Measurements from ENCODE around the gene ZBTB7B.

DNA sequence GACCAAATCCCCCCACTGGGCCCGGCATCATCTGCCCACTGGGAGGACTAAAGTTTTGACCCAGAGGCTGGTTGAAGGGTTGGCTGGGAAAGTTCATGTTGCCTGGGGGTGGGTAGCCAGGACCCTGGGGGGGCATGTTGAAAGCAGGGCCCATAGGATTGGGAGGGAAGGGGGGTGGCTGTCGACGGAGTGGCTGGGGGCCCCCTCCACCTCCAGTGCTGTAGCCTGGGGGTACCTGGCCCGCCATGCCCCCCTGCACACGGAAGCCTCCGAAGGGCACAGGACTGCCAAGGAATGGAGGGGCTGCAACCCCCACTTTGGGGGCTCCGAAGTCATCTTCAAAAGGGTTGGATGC, 43.2 kb upstream of the ZBTB7B start:
- TF ChIP-seq, protein P1, sequence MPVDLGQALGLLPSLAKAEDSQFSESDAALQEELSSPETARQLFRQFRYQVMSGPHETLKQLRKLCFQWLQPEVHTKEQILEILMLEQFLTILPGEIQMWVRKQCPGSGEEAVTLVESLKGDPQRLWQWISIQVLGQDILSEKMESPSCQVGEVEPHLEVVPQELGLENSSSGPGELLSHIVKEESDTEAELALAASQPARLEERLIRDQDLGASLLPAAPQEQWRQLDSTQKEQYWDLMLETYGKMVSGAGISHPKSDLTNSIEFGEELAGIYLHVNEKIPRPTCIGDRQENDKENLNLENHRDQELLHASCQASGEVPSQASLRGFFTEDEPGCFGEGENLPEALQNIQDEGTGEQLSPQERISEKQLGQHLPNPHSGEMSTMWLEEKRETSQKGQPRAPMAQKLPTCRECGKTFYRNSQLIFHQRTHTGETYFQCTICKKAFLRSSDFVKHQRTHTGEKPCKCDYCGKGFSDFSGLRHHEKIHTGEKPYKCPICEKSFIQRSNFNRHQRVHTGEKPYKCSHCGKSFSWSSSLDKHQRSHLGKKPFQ (tag by site-specific recombination; IDR thresholded peaks at IDR 0.05) = no peak
- TF ChIP-seq SCRT1 (tag by site-specific recombination; IDR thresholded peaks at IDR 0.05; ENCODE audit: borderline replicate concordance) (no peak), ZNF701 (tag by site-specific recombination; IDR thresholded peaks at IDR 0.05) (no peak), ZFP41 (tag by site-specific recombination; IDR thresholded peaks at IDR 0.05; ENCODE audit: borderline replicate concordance) (no peak), BCL11A (tag by site-specific recombination; IDR thresholded peaks at IDR 0.05; ENCODE audit: low read depth) (no peak), ZNF785 (tag by site-specific recombination; IDR thresholded peaks at IDR 0.05) (no peak), ZIC2 (tag by site-specific recombination; IDR thresholded peaks at IDR 0.05) (no peak), ZNF530 (tag by site-specific recombination; IDR thresholded peaks at IDR 0.05; ENCODE audit: low read depth) (no peak), SP2 (tag by site-specific recombination; IDR thresholded peaks at IDR 0.05) (no peak), ZNF747 (tag by site-specific recombination; IDR thresholded peaks at IDR 0.05) (no peak), YY1 (tag by site-specific recombination; IDR thresholded peaks at IDR 0.05) (no peak)
- TF ChIP-seq, protein P2, sequence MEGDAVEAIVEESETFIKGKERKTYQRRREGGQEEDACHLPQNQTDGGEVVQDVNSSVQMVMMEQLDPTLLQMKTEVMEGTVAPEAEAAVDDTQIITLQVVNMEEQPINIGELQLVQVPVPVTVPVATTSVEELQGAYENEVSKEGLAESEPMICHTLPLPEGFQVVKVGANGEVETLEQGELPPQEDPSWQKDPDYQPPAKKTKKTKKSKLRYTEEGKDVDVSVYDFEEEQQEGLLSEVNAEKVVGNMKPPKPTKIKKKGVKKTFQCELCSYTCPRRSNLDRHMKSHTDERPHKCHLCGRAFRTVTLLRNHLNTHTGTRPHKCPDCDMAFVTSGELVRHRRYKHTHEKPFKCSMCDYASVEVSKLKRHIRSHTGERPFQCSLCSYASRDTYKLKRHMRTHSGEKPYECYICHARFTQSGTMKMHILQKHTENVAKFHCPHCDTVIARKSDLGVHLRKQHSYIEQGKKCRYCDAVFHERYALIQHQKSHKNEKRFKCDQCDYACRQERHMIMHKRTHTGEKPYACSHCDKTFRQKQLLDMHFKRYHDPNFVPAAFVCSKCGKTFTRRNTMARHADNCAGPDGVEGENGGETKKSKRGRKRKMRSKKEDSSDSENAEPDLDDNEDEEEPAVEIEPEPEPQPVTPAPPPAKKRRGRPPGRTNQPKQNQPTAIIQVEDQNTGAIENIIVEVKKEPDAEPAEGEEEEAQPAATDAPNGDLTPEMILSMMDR (tag by site-specific recombination; IDR thresholded peaks at IDR 0.05) = no peak
- TF ChIP-seq, protein P3, sequence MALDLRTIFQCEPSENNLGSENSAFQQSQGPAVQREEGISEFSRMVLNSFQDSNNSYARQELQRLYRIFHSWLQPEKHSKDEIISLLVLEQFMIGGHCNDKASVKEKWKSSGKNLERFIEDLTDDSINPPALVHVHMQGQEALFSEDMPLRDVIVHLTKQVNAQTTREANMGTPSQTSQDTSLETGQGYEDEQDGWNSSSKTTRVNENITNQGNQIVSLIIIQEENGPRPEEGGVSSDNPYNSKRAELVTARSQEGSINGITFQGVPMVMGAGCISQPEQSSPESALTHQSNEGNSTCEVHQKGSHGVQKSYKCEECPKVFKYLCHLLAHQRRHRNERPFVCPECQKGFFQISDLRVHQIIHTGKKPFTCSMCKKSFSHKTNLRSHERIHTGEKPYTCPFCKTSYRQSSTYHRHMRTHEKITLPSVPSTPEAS (tag by site-specific recombination; IDR thresholded peaks at IDR 0.05) = no peak

All from HEK293 (cell line).